Immature natural killer cell (primary cell): ENCODE data around the gene CTRL. TPM values are rescaled to one million over a fixed set of nuclear protein-coding genes. Genes with fewer than 3 reads are reported as not detected.

Experiments used
- DNase-seq, 3 donors: peaks; one replicate each; pipeline ENCODE4 v3.0.0; 2022; ENCODE audit warnings: mixed read lengths in 1 of 3
- H3K27ac Mint-ChIP-seq, 6 donors: one replicate each; pipeline ENCODE4 v1.8.0; 2020; ENCODE audit warnings: mixed read lengths in 6 of 6, mild to moderate bottlenecking in 5 of 6, inconsistent platforms in 4 of 6, moderate library complexity in 3 of 6
- H3K27me3 Mint-ChIP-seq, 3 donors: one replicate each; pipeline ENCODE4 v1.8.0; 2020 to 2021; ENCODE audit warnings: low read depth in 3 of 3, mild to moderate bottlenecking in 3 of 3, mixed read lengths in 3 of 3, moderate library complexity in 3 of 3, inconsistent platforms in 1 of 3
- H3K36me3 Mint-ChIP-seq, 3 donors: one replicate each; pipeline ENCODE4 v1.8.0; 2020; ENCODE audit warnings: mixed read lengths in 3 of 3, inconsistent platforms in 2 of 3, mild to moderate bottlenecking in 2 of 3
- H3K4me1 Mint-ChIP-seq, 2 donors: one replicate each; pipeline ENCODE4 v1.8.0; 2020; ENCODE audit warnings: inconsistent platforms in 2 of 2, mild to moderate bottlenecking in 2 of 2, mixed read lengths in 2 of 2, moderate library complexity in 1 of 2
- H3K4me3 Mint-ChIP-seq, 5 donors: one replicate each; pipeline ENCODE4 v1.8.0; 2020; ENCODE audit warnings: mild to moderate bottlenecking in 5 of 5, mixed read lengths in 5 of 5, inconsistent platforms in 3 of 5, moderate library complexity in 3 of 5
- H3K9me3 Mint-ChIP-seq, 6 donors: one replicate each; pipeline ENCODE4 v1.8.0; 2020; ENCODE audit warnings: mild to moderate bottlenecking in 6 of 6, mixed read lengths in 6 of 6, inconsistent platforms in 4 of 6, moderate library complexity in 3 of 6
- polyA plus RNA-seq, 3 donors: library from polyadenylated mRNA; unstranded; fragments of 300-500 nt; fragmentation: Illumina TruSeq; gene quantifications; one replicate each; pipeline ENCODE4 v1.2.3, GENCODE V29; 2021

The CTRL gene
- polyA plus RNA-seq, 3 donors from 2014 or later = 0.59 to 2.9 (median 2.0) TPM

GRCh38 chr16:67953641-67954375 lies 22.1 kb upstream of the CTRL start:
- H3K27ac Mint-ChIP-seq = peak overlapping the region in 1 of 6 donors; percentile 25
- peaks cover 0 to 4% (median 0%) of the 10 kb centered on the region in 3 donors for H3K36me3 Mint-ChIP-seq
- no peak for DNase-seq
- no peaks in the 10 kb centered on the region for H3K9me3 Mint-ChIP-seq
- no peak overlapping the region for H3K4me3 Mint-ChIP-seq
- H3K27me3 Mint-ChIP-seq = no peaks in the 10 kb centered on the region
- H3K4me1 Mint-ChIP-seq = no peaks in the 10 kb centered on the region

DNA sequence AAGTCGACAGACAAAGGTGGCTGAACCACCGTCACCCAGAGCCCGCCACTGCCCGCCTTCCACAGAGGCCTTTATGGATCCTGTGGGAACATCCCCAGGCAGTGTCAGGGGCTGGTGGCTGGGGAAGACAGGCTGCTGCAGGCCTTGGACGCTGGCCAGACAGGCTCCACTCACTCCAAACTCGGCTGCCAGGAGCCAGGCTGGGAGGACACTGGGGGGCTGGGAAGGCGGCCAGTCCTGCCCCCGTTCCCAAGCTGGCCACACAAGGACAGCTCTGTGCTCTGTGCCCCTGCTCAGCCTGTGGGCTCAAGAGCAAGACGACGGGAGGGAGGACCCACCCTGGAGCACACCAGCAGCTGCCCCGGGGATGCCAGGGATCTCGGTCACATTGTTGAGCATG lies 19.8 kb upstream of the CTRL start:
- Mint-ChIP-seq H3K4me3 (no peak overlapping the region), H3K27me3 (peaks cover 0 to 1% (median 0%) of the 10 kb centered on the region in 3 donors), H3K36me3 (no peaks in the 10 kb centered on the region), H3K4me1 (no peaks in the 10 kb centered on the region), H3K27ac (no peak overlapping the region), H3K9me3 (no peaks in the 10 kb centered on the region)
- DNase-seq = no peak

DNA sequence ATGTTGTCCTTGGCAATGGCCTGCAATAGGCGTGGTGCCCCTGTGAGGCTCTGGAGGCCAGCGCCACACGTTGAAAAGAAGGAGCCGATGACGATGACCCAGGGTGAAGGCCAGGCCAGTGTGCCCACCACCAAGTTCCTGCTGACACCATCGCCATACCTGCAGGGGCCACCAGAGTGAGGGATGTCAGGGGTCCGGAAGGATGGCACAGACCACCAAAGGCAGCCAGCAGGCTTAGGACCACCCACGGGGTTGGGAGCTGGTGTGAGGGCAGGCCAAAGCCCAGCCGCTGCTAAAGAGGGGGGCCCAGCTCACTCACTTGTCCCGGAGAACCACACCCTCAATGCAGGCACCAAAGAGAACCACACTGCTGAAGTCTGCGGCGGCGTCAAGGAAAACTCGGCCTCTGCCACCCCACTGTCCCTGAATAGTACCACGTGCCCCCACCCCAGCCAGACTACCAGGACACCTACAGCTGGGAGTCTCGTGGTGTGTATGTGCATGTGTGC lies 18.7 kb upstream of the CTRL start:
- Mint-ChIP-seq H3K9me3 (no peaks in the 10 kb centered on the region), H3K4me1 (no peaks in the 10 kb centered on the region), H3K36me3 (no peaks in the 10 kb centered on the region), H3K4me3 (no peak overlapping the region), H3K27me3 (peaks cover 0 to 1% (median 0%) of the 10 kb centered on the region in 3 donors), H3K27ac (no peak overlapping the region)
- no peak for DNase-seq

DNA sequence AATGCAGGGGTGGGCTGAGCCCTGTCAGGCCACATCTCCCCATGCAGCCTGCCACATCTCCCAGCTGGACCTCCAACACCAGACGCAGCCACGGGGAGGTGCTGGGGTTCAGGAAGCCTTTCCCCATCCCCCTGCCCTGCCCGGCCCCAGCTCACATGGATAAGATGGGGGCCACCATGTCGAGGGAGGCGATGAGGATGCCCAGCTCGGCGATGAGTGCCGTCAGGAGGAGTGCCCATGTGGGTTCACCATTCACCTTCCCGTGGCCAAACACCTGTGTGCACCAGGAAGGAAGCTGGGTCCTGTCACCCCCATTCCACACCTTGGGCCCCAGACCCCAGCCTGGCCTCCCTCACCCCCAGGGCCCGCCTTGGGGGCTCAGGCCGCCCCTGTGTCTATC lies 18.0 kb upstream of the CTRL start:
- Mint-ChIP-seq H3K27me3 (peaks cover 0 to 1% (median 0%) of the 10 kb centered on the region in 3 donors), H3K9me3 (no peaks in the 10 kb centered on the region), H3K36me3 (no peaks in the 10 kb centered on the region), H3K4me3 (no peak overlapping the region), H3K4me1 (no peaks in the 10 kb centered on the region), H3K27ac (no peak overlapping the region)
- DNase-seq = no peak

- Mint-ChIP-seq H3K36me3 (no peaks in the 10 kb centered on the region), H3K4me3 (no peak overlapping the region), H3K27me3 (peaks cover 0 to 1% (median 0%) of the 10 kb centered on the region in 3 donors), H3K9me3 (no peaks in the 10 kb centered on the region), H3K27ac (no peak overlapping the region), H3K4me1 (no peaks in the 10 kb centered on the region)
- DNase-seq = no peak
Measured at GRCh38 chr16:67948015-67948414, 16.4 kb upstream of the CTRL start.

- H3K4me1 Mint-ChIP-seq = peaks cover 2% of the 10 kb centered on the region in 2 donors
- H3K27ac Mint-ChIP-seq = no peak overlapping the region
- H3K36me3 Mint-ChIP-seq = no peaks in the 10 kb centered on the region
- peaks cover 0 to 1% (median 0%) of the 10 kb centered on the region in 3 donors for H3K27me3 Mint-ChIP-seq
- no peak overlapping the region for H3K4me3 Mint-ChIP-seq
- no peaks in the 10 kb centered on the region for H3K9me3 Mint-ChIP-seq
- no peak for DNase-seq
Measured at GRCh38 chr16:67946966-67947558, 15.4 kb upstream of the CTRL start.

- no peak overlapping the region for H3K27ac Mint-ChIP-seq
- no peaks in the 10 kb centered on the region for H3K9me3 Mint-ChIP-seq
- DNase-seq = no peak
- H3K4me3 Mint-ChIP-seq = no peak overlapping the region
- peaks cover 9 to 10% of the 10 kb centered on the region in 2 donors for H3K4me1 Mint-ChIP-seq
- H3K27me3 Mint-ChIP-seq = peaks cover 0 to 3% (median 0%) of the 10 kb centered on the region in 3 donors
- no peaks in the 10 kb centered on the region for H3K36me3 Mint-ChIP-seq
Measured at GRCh38 chr16:67946128-67946569, 14.5 kb upstream of the CTRL start.

DNA sequence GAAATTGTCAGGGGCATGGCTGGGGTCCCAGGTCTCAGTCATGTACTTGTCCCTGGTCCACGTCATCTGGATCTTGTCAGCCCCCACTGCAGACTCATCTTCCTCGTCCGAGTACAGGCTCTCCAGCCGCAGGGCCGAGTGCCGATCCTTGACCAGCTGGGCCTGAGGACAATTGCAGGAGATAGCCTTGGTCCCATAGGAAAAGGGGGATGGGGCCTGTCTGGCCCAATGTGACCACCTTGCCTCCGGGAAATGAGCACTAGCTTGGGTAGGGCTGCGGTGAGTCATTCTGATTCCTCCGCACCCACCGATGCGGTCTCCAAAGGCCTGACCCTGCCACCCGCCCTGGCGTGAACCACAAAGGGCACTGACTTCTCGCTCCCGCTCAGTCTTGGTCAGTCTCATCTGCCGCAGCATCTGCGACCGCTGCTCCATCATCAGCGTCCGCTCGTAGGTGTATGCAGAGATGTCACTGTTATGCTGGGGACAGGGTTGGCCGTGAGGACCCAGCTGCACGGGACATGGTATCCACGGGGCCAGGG lies 13.8 kb upstream of the CTRL start:
- no peak for DNase-seq
- Mint-ChIP-seq H3K4me1 (peaks cover 11 to 12% of the 10 kb centered on the region in 2 donors), H3K27me3 (peaks cover 0 to 3% (median 0%) of the 10 kb centered on the region in 3 donors), H3K9me3 (no peaks in the 10 kb centered on the region), H3K4me3 (no peak overlapping the region), H3K27ac (no peak overlapping the region), H3K36me3 (no peaks in the 10 kb centered on the region)

DNA sequence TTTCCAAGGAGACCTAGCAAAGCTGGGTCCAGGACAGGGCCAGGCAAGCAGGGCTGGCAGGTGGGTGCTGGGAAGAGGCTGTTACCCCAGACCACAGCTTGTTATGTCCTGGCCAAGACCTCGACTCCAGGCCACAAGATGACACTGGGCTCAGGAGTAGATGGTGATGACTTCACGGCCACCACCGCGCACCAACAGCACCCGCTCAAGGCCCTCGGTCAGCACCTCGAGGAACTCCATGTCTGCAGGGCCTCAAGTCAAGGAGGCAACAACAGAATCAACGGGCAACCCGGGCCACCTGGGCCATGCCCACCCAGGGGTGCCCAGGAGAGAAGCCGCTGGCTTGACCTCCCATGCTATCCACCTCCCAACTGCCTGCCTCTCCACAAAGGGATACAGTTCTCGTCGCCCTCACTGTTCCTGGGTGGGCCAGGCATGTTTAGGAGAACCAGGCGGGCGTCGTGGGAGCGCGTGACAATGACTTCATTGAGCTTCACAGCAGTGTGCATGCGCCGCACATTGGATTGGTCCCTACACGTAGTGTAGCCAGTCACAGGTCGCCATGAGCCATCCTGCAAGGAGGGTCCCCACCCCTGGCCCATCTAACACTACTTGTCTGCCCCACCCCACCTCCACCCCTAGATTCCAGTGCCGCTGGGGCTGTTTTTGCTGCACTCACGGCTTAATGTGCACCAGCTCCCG lies 13.2 kb upstream of the CTRL start:
- Mint-ChIP-seq H3K27ac (no peak overlapping the region), H3K27me3 (peaks cover 0 to 4% (median 0%) of the 10 kb centered on the region in 3 donors), H3K36me3 (no peaks in the 10 kb centered on the region), H3K9me3 (no peaks in the 10 kb centered on the region), H3K4me3 (no peak overlapping the region), H3K4me1 (peaks cover 18% of the 10 kb centered on the region in 2 donors)
- no peak for DNase-seq

DNA sequence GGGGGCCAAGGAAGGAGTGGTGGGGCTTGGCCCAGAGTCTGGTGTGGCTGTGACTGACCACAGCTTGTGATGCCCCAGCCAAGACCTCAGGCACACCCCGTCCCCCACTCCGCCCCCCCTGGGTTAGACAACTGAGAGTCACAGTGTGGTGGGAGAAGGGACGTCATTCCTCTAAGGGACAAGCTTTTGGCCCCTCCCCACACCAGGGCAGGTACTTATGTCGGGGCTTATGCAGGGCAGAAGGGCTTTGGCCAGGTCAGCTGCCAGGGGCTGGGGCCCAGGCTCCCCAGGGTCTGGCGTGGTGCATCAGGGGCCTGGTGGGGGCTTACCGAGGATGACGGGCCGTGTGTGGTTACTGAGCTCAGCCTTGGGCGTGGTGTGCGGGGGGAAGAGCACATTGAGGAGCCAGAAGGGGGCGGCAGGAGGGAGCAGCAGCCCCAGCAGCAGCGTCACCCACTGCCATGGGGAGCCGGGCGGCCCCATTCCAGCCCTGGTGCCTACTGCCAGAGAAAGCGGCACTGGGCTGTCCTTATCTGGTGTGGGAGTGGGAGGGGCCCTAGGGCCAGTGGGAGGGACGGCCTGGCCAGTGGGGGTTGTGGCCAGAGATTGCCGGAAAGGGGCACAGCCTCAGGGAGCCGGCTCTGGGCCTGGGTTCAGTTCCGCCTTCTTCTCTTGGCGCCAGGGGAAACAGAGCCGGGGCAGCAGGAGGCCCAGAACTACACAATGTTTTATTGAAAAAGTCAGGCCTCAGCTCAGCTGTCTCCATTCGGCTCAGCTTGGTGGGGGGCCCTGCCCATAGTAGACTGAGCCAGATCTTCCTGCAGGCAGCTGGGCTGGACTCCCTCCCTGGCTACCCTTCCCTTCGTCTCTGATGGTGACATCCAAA lies 12.2 kb upstream of the CTRL start, which contains the start of gene LCAT:
LCAT (minus strand) TSS at position 502 of the 886 bp plus-strand sequence; CDS start at position 483, 19 bp downstream.
- no peaks in the 10 kb centered on the region for H3K36me3 Mint-ChIP-seq

GRCh38 chr16:67943256-67943618 lies 11.6 kb upstream of the CTRL start:
- Mint-ChIP-seq H3K4me3 (no peak overlapping the region), H3K4me1 (peaks cover 19 to 22% of the 10 kb centered on the region in 2 donors), H3K27me3 (peaks cover 0 to 6% (median 0%) of the 10 kb centered on the region in 3 donors), H3K27ac (no peak overlapping the region), H3K9me3 (no peaks in the 10 kb centered on the region), H3K36me3 (no peaks in the 10 kb centered on the region)
- no peak for DNase-seq

More for the DNA sequence above, 12.2 kb upstream of the CTRL start, which contains the start of gene LCAT:
- no peak within 1 kb of the TSS for H3K4me3 Mint-ChIP-seq
- DNase-seq = no peak
- peaks cover 19 to 22% of the 10 kb centered on the region in 2 donors for H3K4me1 Mint-ChIP-seq
- H3K27me3 Mint-ChIP-seq = peaks cover 0 to 6% (median 0%) of the 10 kb centered on the region in 3 donors
- H3K27ac Mint-ChIP-seq = no peak within 1 kb of the TSS
- H3K9me3 Mint-ChIP-seq = no peaks in the 10 kb centered on the region

GRCh38 chr16:67942510-67943255 lies 11.0 kb upstream of the CTRL start:
- H3K4me3 Mint-ChIP-seq = no peak overlapping the region
- no peaks in the 10 kb centered on the region for H3K9me3 Mint-ChIP-seq
- DNase-seq = no peak
- H3K27ac Mint-ChIP-seq = no peak overlapping the region
- peaks cover 0 to 5% (median 0%) of the 10 kb centered on the region in 3 donors for H3K27me3 Mint-ChIP-seq
- peaks cover 19 to 22% of the 10 kb centered on the region in 2 donors for H3K4me1 Mint-ChIP-seq
- H3K36me3 Mint-ChIP-seq = no peaks in the 10 kb centered on the region
